ENCODE results near the gene BMP7.
"Not testable (repeated sequence)": the region's sequence is repeated elsewhere in the genome, so short reads cannot be mapped to it uniquely, and the experiment has no call there.

BMP7 gene

DNA sequence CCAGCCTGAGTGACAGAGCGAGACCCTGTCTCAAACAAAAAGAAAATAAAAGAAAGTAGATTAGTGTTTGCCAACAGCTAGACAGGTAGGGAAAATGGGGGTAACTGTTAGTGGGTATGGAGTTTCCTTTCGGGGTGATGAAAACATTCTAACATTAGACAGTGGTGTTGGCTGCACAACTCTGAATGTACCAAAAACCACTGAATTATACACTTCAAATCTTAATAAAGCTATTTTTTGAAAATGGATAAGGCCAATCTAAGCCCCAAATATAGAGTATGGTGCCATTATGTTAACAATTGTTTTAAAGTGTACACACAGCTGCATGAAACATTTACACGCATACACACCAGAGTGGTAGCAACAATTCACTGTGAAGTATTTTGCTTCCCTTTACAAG, 57.0 kb downstream of the BMP7 start:
- no peak for DNase-seq

DNA sequence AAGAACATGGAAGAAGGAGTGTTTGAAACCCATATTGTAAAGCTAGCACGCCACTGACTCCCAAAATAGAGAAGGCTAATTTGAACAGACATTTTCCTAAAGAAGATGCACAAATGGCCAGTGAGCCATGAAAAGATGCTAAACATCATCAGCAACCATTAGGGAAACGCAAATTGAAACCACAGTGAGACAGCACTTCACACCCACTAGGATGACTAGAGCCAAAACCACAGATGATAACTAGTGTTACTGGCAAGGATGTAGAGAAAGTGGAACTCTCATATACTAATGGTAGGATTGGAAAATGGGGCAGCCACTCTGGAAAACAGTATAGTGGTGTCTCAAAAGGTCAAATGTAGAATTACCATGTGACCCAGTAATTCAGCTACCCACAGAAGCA, 58.2 kb downstream of the BMP7 start:
- DNase-seq, result no peak

DNA sequence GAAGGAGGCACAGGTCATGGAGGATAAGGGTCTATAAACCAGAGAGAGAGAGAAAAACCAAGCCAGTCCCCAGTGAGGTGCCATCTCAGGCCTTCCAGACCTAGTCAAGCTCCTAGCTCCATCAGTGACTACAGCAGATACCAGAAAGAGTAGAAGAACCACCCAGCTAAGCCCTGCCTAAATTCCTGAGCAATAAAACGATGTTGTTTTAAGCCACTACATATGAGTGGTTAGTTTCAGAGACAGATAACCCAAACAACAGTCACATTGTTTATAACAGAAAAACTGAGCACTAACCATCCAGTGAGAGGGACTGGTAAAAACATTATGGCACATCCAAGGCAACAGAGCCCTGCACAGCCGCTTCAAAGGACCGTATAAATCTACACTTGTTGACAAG, 59.2 kb downstream of the BMP7 start:
- no peak for DNase-seq

DNA sequence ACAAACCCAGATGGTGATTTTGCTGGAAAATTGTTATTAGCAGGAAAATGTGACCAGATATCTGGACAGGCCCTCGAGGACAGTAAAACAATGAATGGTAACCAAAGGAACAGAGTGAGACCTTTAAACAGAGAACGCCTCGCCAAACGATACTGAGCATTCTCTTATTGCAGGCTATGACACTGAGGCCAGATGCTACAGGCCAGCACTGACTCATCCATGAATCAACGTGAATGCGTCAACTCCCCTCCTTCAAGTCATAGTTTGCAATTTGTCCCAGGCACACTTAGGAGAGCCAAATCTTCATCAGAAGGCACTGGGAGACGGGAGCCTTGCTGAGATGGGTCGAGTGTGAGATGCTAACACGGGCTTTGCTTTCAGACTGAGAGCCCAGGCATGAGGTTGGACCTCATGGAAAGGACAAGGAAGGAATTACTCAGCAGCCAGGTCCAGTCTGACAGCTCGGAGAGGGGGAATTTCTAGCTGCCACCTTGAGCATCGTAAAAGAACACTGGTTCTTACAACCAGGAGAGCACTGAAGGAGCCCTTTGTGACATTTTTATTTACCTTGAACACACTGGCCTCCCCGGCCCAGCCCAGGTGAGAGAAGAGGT, 60.7 kb downstream of the BMP7 start:
- DNase-seq, result no peak

DNA sequence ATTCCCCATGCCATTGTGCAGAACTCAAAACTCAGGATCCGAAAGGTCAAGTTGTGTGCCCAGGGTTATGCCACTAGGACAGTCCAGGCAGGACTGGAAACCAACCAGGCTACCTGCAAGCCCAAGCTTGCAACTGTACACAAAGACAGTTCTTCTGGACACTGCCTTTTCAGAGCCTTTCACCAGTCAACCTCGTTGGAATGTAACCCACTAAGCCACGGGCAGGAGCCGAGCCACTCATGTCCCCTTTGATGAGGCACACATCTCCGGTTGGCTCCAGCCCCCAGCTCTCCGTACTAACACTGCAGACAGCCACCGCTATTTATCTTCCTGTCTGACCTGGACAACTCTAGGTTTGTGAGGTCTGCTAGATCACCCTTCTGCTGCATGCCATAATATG, 62.5 kb downstream of the BMP7 start:
- no peak for DNase-seq

GRCh38 chr20:57203204-57203603, 63.2 kb downstream of the BMP7 start:
- DNase-seq, result no peak

- no peak for DNase-seq
Measured at GRCh38 chr20:57202309-57202708, 64.1 kb downstream of the BMP7 start.

DNA sequence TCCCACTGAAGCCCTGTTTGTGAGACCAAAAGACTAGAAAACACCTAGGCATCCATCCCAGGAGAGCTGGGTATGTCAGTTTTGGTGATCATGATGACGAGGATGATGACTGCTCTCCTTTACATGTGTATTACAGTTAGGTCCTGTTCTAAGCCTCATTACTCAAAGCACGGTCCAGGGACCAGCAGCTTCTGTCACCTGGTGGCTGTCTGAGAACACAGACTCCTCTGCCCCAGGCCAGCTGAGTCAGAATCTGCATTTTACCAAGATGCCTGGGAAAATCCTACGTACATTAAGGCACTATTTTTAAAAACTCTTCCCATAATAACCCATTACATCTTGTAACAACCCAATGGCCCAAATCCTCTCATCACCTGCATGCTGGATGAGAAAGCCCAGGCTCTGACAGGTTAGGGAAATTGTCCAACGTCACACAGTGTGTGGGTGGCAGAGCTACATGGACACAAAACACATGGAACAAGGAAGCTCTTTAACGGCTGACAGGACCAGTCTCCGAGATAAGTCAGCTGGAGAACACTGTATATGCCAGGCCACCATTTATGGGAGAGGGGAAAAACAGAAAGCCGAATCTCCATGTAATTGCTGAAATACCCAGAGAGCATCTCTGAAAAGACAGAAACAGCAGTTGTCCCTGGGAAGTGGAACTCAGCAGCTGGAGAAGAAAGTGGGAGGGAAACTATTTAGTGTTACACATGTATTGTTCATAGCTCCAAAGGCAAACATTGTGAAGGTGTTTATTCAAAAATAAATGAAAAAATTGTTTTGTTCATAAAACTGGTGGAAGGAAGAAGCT, 65.4 kb downstream of the BMP7 start:
- DNase-seq, result no peak

GRCh38 chr20:57199656-57200405, 66.6 kb downstream of the BMP7 start:
- no peak for DNase-seq

DNA sequence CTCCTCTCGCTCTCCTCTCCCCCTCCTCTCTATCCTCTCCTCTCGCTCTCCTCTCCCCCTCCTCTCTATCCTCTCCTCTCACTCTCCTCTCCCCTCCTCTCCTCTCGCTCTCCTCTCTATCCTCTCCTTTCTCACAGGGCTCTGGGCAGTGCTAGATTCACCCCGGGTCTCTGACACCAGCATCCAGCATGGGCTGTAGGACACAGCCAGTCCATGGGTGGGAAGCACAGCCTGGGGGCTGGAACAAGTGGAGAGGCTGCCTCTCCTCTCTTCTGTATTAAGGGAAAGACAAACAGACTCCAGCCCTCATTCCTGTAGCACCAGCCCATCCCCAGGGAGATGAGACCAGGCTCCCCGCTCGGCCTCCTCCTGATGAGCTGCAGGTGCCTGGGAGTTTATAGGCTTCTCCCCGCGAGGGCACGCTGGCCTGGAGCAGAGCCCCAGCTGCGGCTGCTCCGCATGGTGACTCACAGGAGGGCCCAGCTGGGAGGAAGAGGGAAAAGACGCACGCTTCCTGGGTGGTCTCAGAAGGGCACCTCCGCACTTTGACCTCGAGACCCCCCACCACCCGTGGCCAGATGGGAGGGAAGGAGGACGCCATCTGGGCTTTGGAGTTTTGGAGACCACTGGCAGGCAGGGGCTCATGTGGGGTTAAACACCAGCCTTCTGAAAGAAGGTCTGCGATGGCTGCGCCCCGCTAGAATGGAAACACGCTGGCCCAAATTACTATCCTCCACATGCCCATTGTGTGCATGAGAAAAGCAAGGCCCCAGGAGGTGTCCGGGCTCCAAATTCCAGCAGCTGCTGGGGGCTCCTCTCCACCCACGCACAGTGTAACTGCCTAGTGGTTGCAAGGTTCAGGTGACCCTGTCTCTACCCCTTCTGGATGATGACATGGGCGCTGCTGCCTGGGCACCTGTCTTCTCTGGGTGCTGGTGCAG, 68.0 kb downstream of the BMP7 start:
- DNase-seq, result no peak

GRCh38 chr20:57197352-57198131, 68.9 kb downstream of the BMP7 start:
- no peak for DNase-seq

DNA sequence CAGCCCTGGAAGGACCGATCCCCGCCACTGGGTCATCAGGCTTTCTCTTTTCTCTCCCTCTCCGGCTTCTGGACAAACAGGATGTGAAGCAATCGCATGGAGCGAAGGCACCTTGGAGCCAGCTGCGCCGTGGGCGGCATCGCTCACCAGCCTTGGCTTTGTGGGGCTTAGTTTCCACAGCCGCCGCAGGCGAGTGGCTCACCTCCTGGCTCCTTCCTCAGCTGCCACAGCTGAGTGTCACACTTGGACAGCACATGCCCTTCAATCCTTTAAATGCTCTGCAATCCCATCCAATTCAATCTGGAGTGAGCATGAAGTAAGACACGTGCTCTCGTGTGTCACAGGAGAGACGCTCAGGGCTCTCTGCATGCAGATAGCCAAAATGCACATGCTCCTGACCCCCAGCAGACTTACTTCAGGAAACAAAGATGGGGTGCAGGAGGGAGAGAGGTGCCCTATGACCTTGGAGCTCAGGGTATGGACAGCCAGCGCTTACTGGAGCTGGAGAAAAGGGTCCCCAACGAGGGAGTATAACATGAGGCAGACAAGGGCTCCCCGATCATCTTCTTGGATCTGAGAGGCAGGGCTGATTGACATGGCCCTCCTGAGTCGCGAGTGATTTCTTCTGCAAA, 70.9 kb downstream of the BMP7 start:
- no peak for DNase-seq

GRCh38 chr20:57195023-57195422, 71.4 kb downstream of the BMP7 start:
- no peak for DNase-seq

- DNase-seq, result no peak
Measured at GRCh38 chr20:57194154-57194553, 72.3 kb downstream of the BMP7 start.

DNA sequence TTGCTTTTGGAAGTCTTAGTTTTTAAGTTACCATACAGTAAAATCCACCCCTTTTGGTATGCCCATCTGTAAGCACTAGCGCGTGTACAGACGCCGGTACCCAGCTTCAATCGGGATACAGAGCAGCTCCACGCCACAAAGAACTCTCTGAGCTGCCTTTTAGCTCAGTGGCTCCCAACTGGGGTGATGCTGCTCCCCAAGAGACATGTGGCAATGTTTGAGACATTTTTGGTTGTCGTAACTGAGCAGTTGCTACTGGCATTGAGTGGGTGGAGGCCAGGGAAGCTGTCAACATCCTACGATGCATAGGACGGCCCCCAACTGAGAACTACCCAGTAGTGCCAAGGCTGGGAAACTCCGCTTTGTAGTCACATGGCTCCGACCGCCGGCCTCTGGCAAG, 73.3 kb downstream of the BMP7 start:
- DNase-seq, result no peak

DNA sequence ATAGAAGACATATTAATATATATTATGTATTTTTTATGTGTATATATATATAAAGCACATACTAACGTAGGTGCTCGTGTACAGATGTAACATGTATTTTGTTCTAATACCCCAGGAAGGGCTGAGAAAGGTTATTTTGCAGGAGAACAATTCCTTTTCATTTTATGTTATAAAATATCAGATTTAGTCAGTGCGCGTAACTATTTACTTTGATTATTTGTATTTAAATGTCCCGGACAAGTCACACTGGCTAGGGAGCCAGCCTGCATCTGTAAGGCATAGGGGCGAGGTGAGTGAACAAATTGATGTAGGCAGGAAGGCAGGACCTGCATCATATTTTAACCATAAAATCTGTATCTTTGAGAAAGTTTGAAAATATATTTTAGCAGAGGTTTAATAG, 74.1 kb downstream of the BMP7 start:
- no peak for DNase-seq

DNA sequence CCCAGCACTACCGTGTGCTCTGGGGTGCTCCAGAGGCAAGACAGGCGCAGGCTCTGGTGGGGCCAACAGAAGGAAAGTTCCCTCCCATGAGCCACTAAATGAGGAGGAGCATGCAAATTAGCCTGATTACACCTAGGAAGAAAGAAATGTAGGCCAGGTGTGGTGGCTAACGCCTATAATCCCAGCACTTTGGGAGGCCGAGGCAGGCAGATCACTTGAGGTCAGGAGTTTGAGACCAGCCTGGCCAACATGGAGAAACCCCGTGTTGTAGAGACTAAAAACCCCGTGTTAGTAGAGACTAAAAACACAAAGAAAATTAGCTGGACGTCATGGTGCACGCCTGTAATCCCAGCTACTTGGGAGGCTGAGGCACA, 75.2 kb downstream of the BMP7 start:
- not testable (repeated sequence) for DNase-seq

- no peak for DNase-seq
Measured at GRCh38 chr20:57190536-57191264, 75.7 kb downstream of the BMP7 start.

DNA sequence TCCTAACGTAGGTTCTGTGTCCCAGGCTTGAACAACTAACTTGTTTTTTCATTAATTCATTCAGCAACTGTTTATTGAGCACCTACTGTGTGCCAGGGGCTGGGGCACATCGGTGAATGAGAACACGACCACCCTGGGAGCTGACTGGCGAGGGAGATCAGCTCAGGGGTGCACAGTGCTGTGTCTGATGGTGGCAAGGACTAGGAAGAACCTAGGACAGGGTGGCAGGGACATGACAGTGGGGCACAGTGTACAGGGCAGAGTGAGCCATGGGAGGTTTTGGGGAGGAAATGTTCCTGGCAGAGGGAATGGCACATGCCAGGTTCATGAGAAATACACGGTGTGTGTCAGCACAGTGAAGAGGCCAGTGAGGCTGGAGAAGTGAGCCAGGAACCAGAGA, 76.7 kb downstream of the BMP7 start:
- no peak for DNase-seq

GRCh38 chr20:57188576-57189079, 77.8 kb downstream of the BMP7 start:
- DNase-seq, result no peak

DNA sequence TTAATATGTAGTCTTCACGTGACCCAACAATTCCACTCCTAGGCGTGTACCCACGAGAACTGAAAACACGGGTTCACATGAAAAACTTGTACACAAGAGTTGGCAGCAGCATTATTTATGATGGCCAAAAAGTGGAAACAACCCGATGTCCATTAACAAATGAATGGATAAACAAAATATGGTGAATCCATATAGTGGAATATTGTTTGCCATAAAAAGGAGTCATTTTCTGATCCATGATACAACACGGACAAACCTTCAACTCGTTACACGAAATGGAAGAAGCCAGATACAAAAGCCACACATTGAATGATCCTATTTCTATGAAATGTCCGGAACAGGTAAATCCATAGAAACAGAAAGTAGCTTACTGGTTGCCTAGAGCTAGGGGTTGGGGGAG, 78.4 kb downstream of the BMP7 start:
- no peak for DNase-seq

All from CD4-positive, alpha-beta T cell treated with Interleukin-6 for 4 hours (primary cell).